Testis (tissue), 2 donors: ENCODE data around the gene ACOT12.

Experiments used
- POLR2A ChIP-seq: fragments of 450-650 bp; IDR thresholded peaks from one replicate; pipeline ENCODE4 v1.6.1; 2017; ENCODE audit warnings: antibody characterized with exemption, mild to moderate bottlenecking, moderate library complexity
- TF ChIP-seq, protein P1 (sequence below), 3 experiments: fragments of 450-650 bp in 2 of 3; fragments of 200-600 bp in 1 of 3; sonication (generic) in 1 of 3; IDR thresholded peaks; one replicate each; pipeline ENCODE4 v1.5.1; 2016 to 2019; ENCODE audit warnings: antibody characterized with exemption in 3 of 3, mild to moderate bottlenecking in 2 of 3, moderate library complexity in 1 of 3

DNA sequence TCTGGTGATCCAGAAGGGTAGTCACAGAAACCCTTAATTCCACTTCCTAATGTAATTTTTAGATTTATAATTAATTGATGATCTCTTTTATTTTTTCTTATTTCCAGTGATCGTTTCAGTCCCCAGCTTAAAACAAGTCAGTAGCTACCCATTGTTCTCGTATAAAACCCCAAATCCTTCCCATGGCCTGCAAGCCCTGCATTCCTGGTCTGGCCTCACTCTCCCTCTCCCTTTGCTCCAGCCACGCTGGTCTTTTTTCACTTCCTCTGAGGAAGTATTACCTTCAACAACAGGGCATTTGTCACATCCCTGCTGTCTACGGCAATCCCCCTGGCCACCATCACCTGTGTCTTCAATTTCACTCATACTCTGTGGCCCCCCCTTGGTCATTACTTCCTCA lies 44.8 kb downstream of the ACOT12 start:
- TF ChIP-seq, protein P1, sequence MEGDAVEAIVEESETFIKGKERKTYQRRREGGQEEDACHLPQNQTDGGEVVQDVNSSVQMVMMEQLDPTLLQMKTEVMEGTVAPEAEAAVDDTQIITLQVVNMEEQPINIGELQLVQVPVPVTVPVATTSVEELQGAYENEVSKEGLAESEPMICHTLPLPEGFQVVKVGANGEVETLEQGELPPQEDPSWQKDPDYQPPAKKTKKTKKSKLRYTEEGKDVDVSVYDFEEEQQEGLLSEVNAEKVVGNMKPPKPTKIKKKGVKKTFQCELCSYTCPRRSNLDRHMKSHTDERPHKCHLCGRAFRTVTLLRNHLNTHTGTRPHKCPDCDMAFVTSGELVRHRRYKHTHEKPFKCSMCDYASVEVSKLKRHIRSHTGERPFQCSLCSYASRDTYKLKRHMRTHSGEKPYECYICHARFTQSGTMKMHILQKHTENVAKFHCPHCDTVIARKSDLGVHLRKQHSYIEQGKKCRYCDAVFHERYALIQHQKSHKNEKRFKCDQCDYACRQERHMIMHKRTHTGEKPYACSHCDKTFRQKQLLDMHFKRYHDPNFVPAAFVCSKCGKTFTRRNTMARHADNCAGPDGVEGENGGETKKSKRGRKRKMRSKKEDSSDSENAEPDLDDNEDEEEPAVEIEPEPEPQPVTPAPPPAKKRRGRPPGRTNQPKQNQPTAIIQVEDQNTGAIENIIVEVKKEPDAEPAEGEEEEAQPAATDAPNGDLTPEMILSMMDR (IDR thresholded peaks at IDR 0.05) = no peak
- TF ChIP-seq POLR2A = no peak
